Measurements from ENCODE around the gene PROK2. TPM values are rescaled to one million over a fixed set of nuclear protein-coding genes. Genes with fewer than 3 reads are reported as not detected.

Gene PROK2
- total RNA-seq, result under 1 TPM; 0.32 to 0.37 TPM

GRCh38 chr3:71784914-71785531 is at the start of gene PROK2:
Gene PROK2, minus strand, starts transcription at chr3:71785148. Its CDS starts 96 bp downstream, at chr3:71785052.
- peaks cover 8% of the 10 kb centered on the region for H3K4me1 Mint-ChIP-seq
- H3K27ac Mint-ChIP-seq, result peak within 1 kb of the TSS; percentile 59
- H3K9me3 Mint-ChIP-seq (ENCODE audit: low read depth), result no peaks in the 10 kb centered on the region
- intact Hi-C loops (cut with DNase I, micrococcal nuclease), result loop anchor here in 1 of 2 experiments (5.0 kb wide), 1 partner anchor 63 kb away; no protein-coding TSS in a partner anchor
- ATAC-seq, result peak; percentile 78
- ChIA-PET CTCF (no interaction called here), POLR2A (no interaction called here)
- peak within 1 kb of the TSS; percentile 75 for H3K4me3 Mint-ChIP-seq
- no peaks in the 10 kb centered on the region for H3K36me3 Mint-ChIP-seq (ENCODE audit: low read depth)
- peaks cover 43% of the 10 kb centered on the region for H3K27me3 Mint-ChIP-seq
- peak; percentile 68 for DNase-seq

GRCh38 chr3:71831599-71831998 is 46.7 kb upstream of the PROK2 start:
- no peaks in the 10 kb centered on the region for H3K9me3 Mint-ChIP-seq (ENCODE audit: low read depth)
- H3K27me3 Mint-ChIP-seq, result no peaks in the 10 kb centered on the region
- POLR2A ChIA-PET, result no interaction called here
- ATAC-seq (no peak), DNase-seq (no peak)
- CTCF ChIA-PET, result interaction anchor here (0.7 to 1.6 kb wide), 2 partner anchors 8 to 192 kb away, joined by 3 to 5 read pairs; no protein-coding TSS in a partner anchor
- no peak overlapping the region for H3K27ac Mint-ChIP-seq
- intact Hi-C loops (cut with DNase I, micrococcal nuclease), result no loop called here
- H3K4me3 Mint-ChIP-seq, result no peak overlapping the region
- H3K4me1 Mint-ChIP-seq, result peaks cover 4% of the 10 kb centered on the region
- no peaks in the 10 kb centered on the region for H3K36me3 Mint-ChIP-seq (ENCODE audit: low read depth)

GRCh38 chr3:71825551-71826283 is 40.8 kb upstream of the PROK2 start:
- DNase-seq, result no peak
- ATAC-seq, result no peak
- Mint-ChIP-seq H3K27me3 (no peaks in the 10 kb centered on the region), H3K36me3 (ENCODE audit: low read depth) (no peaks in the 10 kb centered on the region), H3K4me1 (peaks cover 4% of the 10 kb centered on the region), H3K4me3 (no peak overlapping the region), H3K9me3 (ENCODE audit: low read depth) (no peaks in the 10 kb centered on the region), H3K27ac (no peak overlapping the region)
- ChIA-PET CTCF (no interaction called here), POLR2A (no interaction called here)
- intact Hi-C loops (cut with DNase I, micrococcal nuclease), result no loop called here

GRCh38 chr3:71821116-71821515 is 36.2 kb upstream of the PROK2 start:
- intact Hi-C loops (cut with DNase I, micrococcal nuclease), result no loop called here
- Mint-ChIP-seq H3K4me3 (no peak overlapping the region), H3K9me3 (ENCODE audit: low read depth) (no peaks in the 10 kb centered on the region), H3K27me3 (peaks cover 2% of the 10 kb centered on the region), H3K4me1 (no peaks in the 10 kb centered on the region), H3K36me3 (ENCODE audit: low read depth) (no peaks in the 10 kb centered on the region), H3K27ac (no peak overlapping the region)
- ATAC-seq, result no peak
- ChIA-PET CTCF (no interaction called here), POLR2A (no interaction called here)
- no peak for DNase-seq

GRCh38 chr3:71817262-71817661 is 32.3 kb upstream of the PROK2 start:
- H3K36me3 Mint-ChIP-seq (ENCODE audit: low read depth), result no peaks in the 10 kb centered on the region
- ATAC-seq, result no peak
- POLR2A ChIA-PET, result no interaction called here

GRCh38 chr3:71816767-71817156 is 31.8 kb upstream of the PROK2 start:
- ATAC-seq (no peak), DNase-seq (no peak)
- Mint-ChIP-seq H3K27me3 (peaks cover 2% of the 10 kb centered on the region), H3K27ac (no peak overlapping the region), H3K4me1 (no peaks in the 10 kb centered on the region), H3K4me3 (no peak overlapping the region), H3K9me3 (ENCODE audit: low read depth) (no peaks in the 10 kb centered on the region), H3K36me3 (ENCODE audit: low read depth) (no peaks in the 10 kb centered on the region)
- POLR2A ChIA-PET, result no interaction called here
- CTCF ChIA-PET, result no interaction called here
- intact Hi-C loops (cut with DNase I, micrococcal nuclease), result no loop called here

More at GRCh38 chr3:71817262-71817661, 32.3 kb upstream of the PROK2 start:
- H3K27ac Mint-ChIP-seq, result no peak overlapping the region
- no peak for DNase-seq
- CTCF ChIA-PET, result no interaction called here
- H3K27me3 Mint-ChIP-seq, result peaks cover 2% of the 10 kb centered on the region
- H3K4me1 Mint-ChIP-seq, result no peaks in the 10 kb centered on the region
- H3K9me3 Mint-ChIP-seq (ENCODE audit: low read depth), result no peaks in the 10 kb centered on the region
- H3K4me3 Mint-ChIP-seq, result no peak overlapping the region
- intact Hi-C loops (cut with DNase I, micrococcal nuclease), result no loop called here

- ChIA-PET CTCF (interaction anchor here (0.5 kb wide), 1 partner anchor 382 kb away, joined by 3 read pairs; no protein-coding TSS in a partner anchor), POLR2A (no interaction called here)
- H3K27ac Mint-ChIP-seq, result no peak overlapping the region
- H3K27me3 Mint-ChIP-seq, result peaks cover 2% of the 10 kb centered on the region
- H3K4me3 Mint-ChIP-seq, result no peak overlapping the region
- H3K36me3 Mint-ChIP-seq (ENCODE audit: low read depth), result no peaks in the 10 kb centered on the region
- DNase-seq (no peak), ATAC-seq (no peak)
- intact Hi-C loops (cut with DNase I, micrococcal nuclease), result no loop called here
- no peaks in the 10 kb centered on the region for H3K4me1 Mint-ChIP-seq
- H3K9me3 Mint-ChIP-seq (ENCODE audit: low read depth), result no peaks in the 10 kb centered on the region
These were observed 30.6 kb upstream of the PROK2 start for GRCh38 chr3:71815340-71816067.

- H3K4me1 Mint-ChIP-seq, result no peaks in the 10 kb centered on the region
- peaks cover under 1% of the 10 kb centered on the region for H3K27me3 Mint-ChIP-seq
- H3K9me3 Mint-ChIP-seq (ENCODE audit: low read depth), result no peaks in the 10 kb centered on the region
- ChIA-PET CTCF (no interaction called here), POLR2A (no interaction called here)
- no peaks in the 10 kb centered on the region for H3K36me3 Mint-ChIP-seq (ENCODE audit: low read depth)
- H3K27ac Mint-ChIP-seq, result no peak overlapping the region
- no peak overlapping the region for H3K4me3 Mint-ChIP-seq
- ATAC-seq (no peak), DNase-seq (no peak)
- intact Hi-C loops (cut with DNase I, micrococcal nuclease), result no loop called here
These were observed 28.8 kb upstream of the PROK2 start for GRCh38 chr3:71813704-71814103.

- ChIA-PET CTCF (no interaction called here), POLR2A (no interaction called here)
- Mint-ChIP-seq H3K9me3 (ENCODE audit: low read depth) (no peaks in the 10 kb centered on the region), H3K27ac (no peak overlapping the region), H3K4me1 (no peaks in the 10 kb centered on the region), H3K4me3 (no peak overlapping the region), H3K27me3 (no peaks in the 10 kb centered on the region), H3K36me3 (ENCODE audit: low read depth) (no peaks in the 10 kb centered on the region)
- intact Hi-C loops (cut with DNase I, micrococcal nuclease), result no loop called here
- DNase-seq (no peak), ATAC-seq (no peak)
These were observed 28.1 kb upstream of the PROK2 start for GRCh38 chr3:71813073-71813472.

GRCh38 chr3:71810056-71810455 is 25.1 kb upstream of the PROK2 start:
- ATAC-seq, result no peak

GRCh38 chr3:71809321-71810026 is 24.5 kb upstream of the PROK2 start:
- ATAC-seq (no peak), DNase-seq (no peak)
- CTCF ChIA-PET, result no interaction called here
- no peaks in the 10 kb centered on the region for H3K27me3 Mint-ChIP-seq
- no peaks in the 10 kb centered on the region for H3K36me3 Mint-ChIP-seq (ENCODE audit: low read depth)
- intact Hi-C loops (cut with DNase I, micrococcal nuclease), result no loop called here
- no peak overlapping the region for H3K27ac Mint-ChIP-seq
- no peaks in the 10 kb centered on the region for H3K4me1 Mint-ChIP-seq
- POLR2A ChIA-PET, result no interaction called here
- H3K4me3 Mint-ChIP-seq, result no peak overlapping the region
- no peaks in the 10 kb centered on the region for H3K9me3 Mint-ChIP-seq (ENCODE audit: low read depth)

More at GRCh38 chr3:71810056-71810455, 25.1 kb upstream of the PROK2 start:
- Mint-ChIP-seq H3K4me3 (no peak overlapping the region), H3K9me3 (ENCODE audit: low read depth) (no peaks in the 10 kb centered on the region), H3K27me3 (no peaks in the 10 kb centered on the region), H3K36me3 (ENCODE audit: low read depth) (no peaks in the 10 kb centered on the region), H3K4me1 (no peaks in the 10 kb centered on the region), H3K27ac (no peak overlapping the region)
- ChIA-PET POLR2A (no interaction called here), CTCF (no interaction called here)
- intact Hi-C loops (cut with DNase I, micrococcal nuclease), result no loop called here
- DNase-seq, result no peak

All from activated CD4-positive, alpha-beta T cell treated with anti-CD3 and anti-CD28 coated beads for 36 hours (primary cell).